ENCODE measurements around the gene CREG1.

CREG1 gene

DNA sequence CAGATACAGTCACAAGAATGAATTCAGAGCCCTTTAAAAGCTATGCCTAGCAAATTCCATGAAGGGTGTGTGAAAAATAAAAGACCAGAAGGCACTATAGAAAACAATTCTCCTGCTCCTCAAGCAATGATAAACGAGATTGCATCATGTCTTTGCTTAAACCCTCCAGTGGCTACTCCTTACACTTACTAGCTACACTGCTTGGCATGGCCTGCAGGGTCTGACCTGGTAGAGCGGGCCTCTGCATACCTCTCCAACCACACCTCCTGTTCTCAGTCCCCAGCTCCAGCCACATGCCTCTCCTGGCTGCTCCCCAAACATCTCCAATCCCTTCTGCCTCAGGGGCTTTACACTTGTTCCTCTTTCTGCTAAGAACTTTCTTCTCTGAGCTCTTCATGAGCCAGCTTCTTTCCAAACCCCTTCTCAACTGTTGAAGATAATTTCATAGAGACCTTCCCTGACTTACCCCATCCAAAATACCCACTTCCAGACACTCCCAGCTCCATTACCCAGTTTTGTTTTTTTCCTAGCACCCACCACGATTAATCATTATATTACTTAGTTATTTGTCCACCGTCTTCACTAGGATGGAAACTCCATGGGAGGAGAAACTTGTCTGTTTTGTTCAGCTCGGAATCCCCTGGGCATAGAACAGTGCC, 11.2 kb upstream of the CREG1 start:
- no peak for TF ChIP-seq BACH2 (CRISPR knock-in tag; IDR thresholded peaks at IDR 0.05; ENCODE audit: borderline replicate concordance)
- TF ChIP-seq CSRNP3 (CRISPR knock-in tag; IDR thresholded peaks at IDR 0.05): no peak
- TF ChIP-seq CREB5 (CRISPR knock-in tag; IDR thresholded peaks at IDR 0.05; ENCODE audit: low read depth): no peak
- TF ChIP-seq OSR1 (CRISPR knock-in tag; IDR thresholded peaks at IDR 0.05): no peak
- TF ChIP-seq GLIS3 (CRISPR knock-in tag; IDR thresholded peaks at IDR 0.05): no peak
- TF ChIP-seq TCF4 (CRISPR knock-in tag; IDR thresholded peaks at IDR 0.05; ENCODE audit: borderline replicate concordance): no peak
- TF ChIP-seq SNAI2 (CRISPR knock-in tag; IDR thresholded peaks at IDR 0.05): no peak
- no peak for TF ChIP-seq RARB (CRISPR knock-in tag; IDR thresholded peaks at IDR 0.05)
- no peak for TF ChIP-seq ESRRG (CRISPR knock-in tag; IDR thresholded peaks at IDR 0.05)
- no peak for TF ChIP-seq ZNF8 (CRISPR knock-in tag; IDR thresholded peaks at IDR 0.05)
- no peak for TF ChIP-seq PPARA (CRISPR knock-in tag; IDR thresholded peaks at IDR 0.05; ENCODE audit: borderline replicate concordance)
- TF ChIP-seq, protein P1, sequence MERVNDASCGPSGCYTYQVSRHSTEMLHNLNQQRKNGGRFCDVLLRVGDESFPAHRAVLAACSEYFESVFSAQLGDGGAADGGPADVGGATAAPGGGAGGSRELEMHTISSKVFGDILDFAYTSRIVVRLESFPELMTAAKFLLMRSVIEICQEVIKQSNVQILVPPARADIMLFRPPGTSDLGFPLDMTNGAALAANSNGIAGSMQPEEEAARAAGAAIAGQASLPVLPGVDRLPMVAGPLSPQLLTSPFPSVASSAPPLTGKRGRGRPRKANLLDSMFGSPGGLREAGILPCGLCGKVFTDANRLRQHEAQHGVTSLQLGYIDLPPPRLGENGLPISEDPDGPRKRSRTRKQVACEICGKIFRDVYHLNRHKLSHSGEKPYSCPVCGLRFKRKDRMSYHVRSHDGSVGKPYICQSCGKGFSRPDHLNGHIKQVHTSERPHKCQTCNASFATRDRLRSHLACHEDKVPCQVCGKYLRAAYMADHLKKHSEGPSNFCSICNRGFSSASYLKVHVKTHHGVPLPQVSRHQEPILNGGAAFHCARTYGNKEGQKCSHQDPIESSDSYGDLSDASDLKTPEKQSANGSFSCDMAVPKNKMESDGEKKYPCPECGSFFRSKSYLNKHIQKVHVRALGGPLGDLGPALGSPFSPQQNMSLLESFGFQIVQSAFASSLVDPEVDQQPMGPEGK (CRISPR knock-in tag; IDR thresholded peaks at IDR 0.05; ENCODE audit: borderline replicate concordance): no peak
- no peak for TF ChIP-seq ISL1 (CRISPR knock-in tag; IDR thresholded peaks at IDR 0.05)
- ATAC-seq: peak; percentile 41; the same call in 1 of the 3 replicates

DNA sequence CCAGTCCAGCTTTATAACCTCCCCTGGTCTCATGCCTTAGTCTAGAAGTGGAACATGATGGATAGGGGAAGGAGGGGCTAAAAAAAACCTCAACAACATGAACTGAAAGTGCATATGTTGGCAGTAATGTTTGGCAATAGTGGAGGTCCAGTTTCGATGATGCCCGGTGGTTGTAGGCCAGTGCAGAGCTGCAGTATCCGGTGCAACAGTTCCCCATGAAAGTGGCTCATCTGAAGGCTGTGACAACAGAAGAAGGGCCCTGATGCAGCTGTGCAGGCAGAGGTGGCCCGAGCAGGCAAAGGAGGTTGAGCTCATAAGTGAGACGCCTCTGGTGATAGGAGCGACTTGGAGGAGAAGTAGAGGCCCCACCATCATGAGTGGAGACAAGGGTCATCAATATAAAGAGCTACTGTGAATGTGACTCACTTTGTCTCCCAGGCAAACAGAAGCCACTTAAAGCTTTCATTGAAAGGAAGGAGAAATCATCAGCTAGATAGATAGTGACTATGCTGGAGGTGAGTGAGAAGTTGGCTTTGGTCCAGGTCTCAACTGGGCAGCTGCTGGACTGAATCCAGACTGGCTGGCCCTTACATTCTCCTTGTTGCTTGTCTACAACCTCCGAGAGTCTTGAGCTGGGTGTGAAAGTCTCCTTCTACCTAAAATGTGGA, 10.2 kb upstream of the CREG1 start:
- TF ChIP-seq ZNF70 (CRISPR knock-in tag; IDR thresholded peaks at IDR 0.05): no peak
- TF ChIP-seq ARNTL (CRISPR knock-in tag; IDR thresholded peaks at IDR 0.05; ENCODE audit: borderline replicate concordance, low read depth): no peak
- no peak for TF ChIP-seq GLIS3 (CRISPR knock-in tag; IDR thresholded peaks at IDR 0.05)
- no peak for TF ChIP-seq CSDC2 (CRISPR knock-in tag; IDR thresholded peaks at IDR 0.05)
- no peak for TF ChIP-seq ZNF565 (CRISPR knock-in tag; conservative IDR thresholded peaks at IDR 0.05; ENCODE audit: low read depth)
- TF ChIP-seq SNAI2 (CRISPR knock-in tag; IDR thresholded peaks at IDR 0.05): no peak
- no peak for TF ChIP-seq TSHZ2 (CRISPR knock-in tag; IDR thresholded peaks at IDR 0.05)
- TF ChIP-seq POU6F1 (CRISPR knock-in tag; IDR thresholded peaks at IDR 0.05; ENCODE audit: borderline replicate concordance, low read depth): no peak
- ATAC-seq: no peak; the same call in 2 of the 3 replicates

GRCh38 chr1:167562702-167563101, 9.1 kb upstream of the CREG1 start:
- no peak for ATAC-seq
- TF ChIP-seq POU6F1 (CRISPR knock-in tag; IDR thresholded peaks at IDR 0.05; ENCODE audit: borderline replicate concordance, low read depth) (no peak), TSHZ2 (CRISPR knock-in tag; IDR thresholded peaks at IDR 0.05) (no peak), CSDC2 (CRISPR knock-in tag; IDR thresholded peaks at IDR 0.05) (no peak), TOX (CRISPR knock-in tag; IDR thresholded peaks at IDR 0.05; ENCODE audit: borderline replicate concordance) (no peak), BACH2 (CRISPR knock-in tag; IDR thresholded peaks at IDR 0.05; ENCODE audit: borderline replicate concordance) (no peak), ZC3H10 (CRISPR knock-in tag; IDR thresholded peaks at IDR 0.05) (no peak), ZNF565 (CRISPR knock-in tag; conservative IDR thresholded peaks at IDR 0.05; ENCODE audit: low read depth) (no peak), ESRRG (CRISPR knock-in tag; IDR thresholded peaks at IDR 0.05) (no peak), SNAI2 (CRISPR knock-in tag; IDR thresholded peaks at IDR 0.05) (no peak), PPARA (CRISPR knock-in tag; IDR thresholded peaks at IDR 0.05; ENCODE audit: borderline replicate concordance) (no peak), OSR1 (CRISPR knock-in tag; IDR thresholded peaks at IDR 0.05) (no peak)

Measured in SK-N-SH treated with all-trans-retinoic acid at 6 μM for 48 hours (cell line).